ENCODE results near the gene MICAL2. TPM values are rescaled to one million over a fixed set of nuclear protein-coding genes. Genes with fewer than 3 reads are reported as not detected.

Gene MICAL2
- total and polyA plus RNA-seq, 2 of the 8 experiments (the other 6 are each of a cell fraction or from before 2014, with no cell fraction given), result 1.3 to 4.1 TPM

DNA sequence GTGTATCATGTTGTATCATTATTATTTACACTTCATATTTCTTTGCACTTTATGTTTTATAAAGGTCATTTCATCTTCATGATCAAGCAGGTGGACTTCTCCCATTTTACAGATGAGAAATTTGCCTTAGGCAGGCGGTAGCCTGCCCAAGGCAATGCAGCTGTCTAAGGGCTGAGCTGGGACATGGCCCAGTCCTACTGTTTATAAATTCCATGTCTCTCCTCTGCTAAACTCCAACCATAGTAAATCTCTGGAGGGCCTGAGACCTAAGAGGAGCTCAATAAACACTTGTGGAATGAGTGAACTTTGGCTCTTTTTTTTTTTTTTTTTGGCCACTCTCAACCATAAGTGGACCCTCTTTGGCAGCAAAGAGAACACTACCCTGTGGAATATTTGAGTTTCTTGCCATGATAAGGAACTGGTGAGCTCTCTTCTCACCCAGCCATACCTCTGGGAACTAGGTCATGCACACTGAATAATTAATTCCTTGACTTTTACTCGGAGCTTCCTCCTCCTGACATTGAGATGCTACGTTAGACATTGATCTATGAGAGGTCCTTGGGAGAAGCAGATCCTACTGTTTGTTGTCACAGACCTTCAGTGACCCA is 29.9 kb downstream of the MICAL2 start:
- POLR2A ChIA-PET (ENCODE audit: partially characterized antibody), result no interaction called here
- H2BK120ac ChIP-seq (replicated peaks; ENCODE audit: low read depth, low read length), result no peak overlapping the region
- H3K14ac ChIP-seq (ENCODE audit: insufficient read length), result no peak overlapping the region
- H2BK20ac ChIP-seq (ENCODE audit: low read length), result no peak overlapping the region
- H3K4ac ChIP-seq (replicated peaks; ENCODE audit: insufficient read length, low read depth, low read length), result no peak overlapping the region
- no peaks in the 10 kb centered on the region for H3K23me2 ChIP-seq (ENCODE audit: low read depth, low read length)
- no peak overlapping the region for H3K18ac ChIP-seq (ENCODE audit: extremely low read depth, low read length)
- H3K79me2 ChIP-seq (ENCODE audit: control insufficient read depth in 1 of 2, insufficient read depth in 2 of 2, low read length in 2 of 2), result no peaks in the 10 kb centered on the region
- H3K4me2 ChIP-seq (ENCODE audit: insufficient read depth in 1 of 2, low read depth in 2 of 2, low read length in 2 of 2), result no peak overlapping the region
- H3K36me3 ChIP-seq (ENCODE audit: control insufficient read depth in 2 of 4, insufficient read depth in 4 of 4, low read length in 3 of 4), result no peaks in the 10 kb centered on the region
- H3K27me3 ChIP-seq (replicated peaks in 1 of 4; ENCODE audit: control insufficient read depth in 3 of 4, extremely low read depth in 1 of 4, insufficient read depth in 3 of 4, low read length in 3 of 4), result no peaks in the 10 kb centered on the region
- no peak overlapping the region for H3K4me3 ChIP-seq (ENCODE audit: extremely low read depth in 1 of 4, insufficient read depth in 2 of 4, low read depth in 3 of 4, low read length in 4 of 4)
- H3K79me1 ChIP-seq (ENCODE audit: low read depth, low read length), result no peaks in the 10 kb centered on the region
- H3K56ac ChIP-seq (replicated peaks; ENCODE audit: insufficient read length, low read depth, low read length), result no peak overlapping the region
- H3K9ac ChIP-seq (replicated peaks in 1 of 4; ENCODE audit: extremely low read depth in 1 of 4, low read depth in 3 of 4, low read length in 3 of 4), result no peak overlapping the region
- DNase-seq (ENCODE audit: low read depth in 1 of 2, low spot score in 2 of 2), result no peak
- no peak overlapping the region for H3K23ac ChIP-seq (ENCODE audit: insufficient read length)
- no peak overlapping the region for H3K27ac ChIP-seq (ENCODE audit: low read depth, low read length)
- H4K20me1 ChIP-seq (replicated peaks in 1 of 2; ENCODE audit: control insufficient read depth in 1 of 2, insufficient read depth in 2 of 2, low read length in 2 of 2), result no peaks in the 10 kb centered on the region
- FAIRE-seq, result no peak
- 92% methylated on average over 3 of the region's 3 CpGs; no CpG with 5 or more reads in 1 of the 2 experiments for WGBS, 2 experiments (ENCODE audit: extremely low coverage in 1 of 2, insufficient coverage in 1 of 2, insufficient read length in 1 of 2, insufficient replicate concordance in 2 of 2, low coverage in 1 of 2, low lambda C conversion rate in 2 of 2, missing lambda C conversion rate in 1 of 2)
- H2AFZ ChIP-seq (ENCODE audit: low read length), result no peak overlapping the region
- H3K9me3 ChIP-seq (ENCODE audit: insufficient read depth in 2 of 2, low read depth in 1 of 2, low read length in 1 of 2), result no peaks in the 10 kb centered on the region
- CTCF ChIA-PET (ENCODE audit: partially characterized antibody), result interaction anchor here (0.7 to 1.6 kb wide), 4 partner anchors 19 to 1338 kb away, joined by 3 to 4 read pairs (median 4); no protein-coding TSS in a partner anchor
- peaks cover 0 to 3% (median 1%) of the 10 kb centered on the region in 4 experiments; a peak in 2 of 7 replicates for H3K4me1 ChIP-seq (replicated peaks in 1 of 4; ENCODE audit: control insufficient read depth in 3 of 4, insufficient read depth in 4 of 4, low read length in 3 of 4)
- no peak overlapping the region for H4K91ac ChIP-seq (replicated peaks; ENCODE audit: insufficient read length, low read length)
- no peak overlapping the region for H4K8ac ChIP-seq (ENCODE audit: extremely low read depth, insufficient read depth, low read length)
- H2BK12ac ChIP-seq (ENCODE audit: low read depth, low read length), result no peak overlapping the region
- no peak overlapping the region for H4K5ac ChIP-seq (ENCODE audit: insufficient read length, low read depth, low read length)
- no peak overlapping the region for H2BK5ac ChIP-seq (ENCODE audit: low read depth, low read length)
- no peak overlapping the region for H2AK5ac ChIP-seq (ENCODE audit: low read depth, low read length)
- no peak overlapping the region for H2BK15ac ChIP-seq (ENCODE audit: low read length)
- no peak for TF ChIP-seq TAF7 (optimal IDR thresholded peaks at IDR 0.05; ENCODE audit: borderline replicate concordance, low read depth, low read length)
- no peak for TF ChIP-seq RFX5 (IDR thresholded peaks at IDR 0.05; ENCODE audit: borderline replicate concordance, low read depth, low read length)
- TF ChIP-seq KDM1A (IDR thresholded peaks at IDR 0.05; ENCODE audit: borderline replicate concordance, low read length), result no peak
- no peak for TF ChIP-seq SP1 (IDR thresholded peaks at IDR 0.05; ENCODE audit: low read depth, low read length)
- TF ChIP-seq CEBPB (IDR thresholded peaks at IDR 0.05; ENCODE audit: low read depth, low read length), result no peak
- TF ChIP-seq RXRA (IDR thresholded peaks at IDR 0.05; ENCODE audit: insufficient read depth, low read depth, low read length), result no peak

Data from H1 (cell line).